Tibial artery (tissue), 4 donors: ENCODE data around the gene UCK1.
"Not testable (repeated sequence)": the region's sequence is repeated elsewhere in the genome, so short reads cannot be mapped to it uniquely, and the experiment has no call there.

Experiments used
- DNase-seq, 2 donors: peaks; one replicate each; pipeline ENCODE4 v3.0.0-alpha.2; 2019
- H3K27ac ChIP-seq, 2 donors: fragments of 200-600 bp; sonication (generic) in 1 of 2; 1 replicate in 1 of 2; 2 replicates in 1 of 2; pipeline ENCODE4 v1.5.1; 2018 to 2019; ENCODE audit warnings: mild to moderate bottlenecking in 1 of 2
- H3K27me3 ChIP-seq, 2 donors: fragments of 200-600 bp; sonication (generic) in 1 of 2; one replicate each; pipeline versions ENCODE4 v1.5.1 to v1.6.0; 2016 to 2019
- H3K36me3 ChIP-seq, 3 donors: fragments of 200-600 bp; sonication (generic) in 2 of 3; one replicate each; pipeline ENCODE4 v1.5.1; 2016 to 2019; ENCODE audit warnings: mild to moderate bottlenecking in 2 of 3
- H3K4me1 ChIP-seq, 4 donors: fragments of 200-600 bp; sonication (generic) in 2 of 4; 1 replicate in 3 of 4; 2 replicates in 1 of 4; pipeline ENCODE4 v1.5.1; 2016 to 2019
- H3K4me3 ChIP-seq, 2 donors: fragments of 200-600 bp; sonication (generic) in 1 of 2; 1 replicate in 1 of 2; 2 replicates in 1 of 2; pipeline ENCODE4 v1.5.1; 2018 to 2019; ENCODE audit warnings: mild to moderate bottlenecking in 2 of 2
- H3K9me3 ChIP-seq, 3 donors: fragments of 200-600 bp; sonication (generic) in 1 of 3; one replicate each; pipeline ENCODE4 v1.5.1; 2016 to 2019
- intact Hi-C: fragments of 100-400 bp; cut with DNase I; formaldehyde crosslinking; loops from one replicate; pipeline ENCODE4 v1.15.0; 2023; ENCODE audit warnings: low total_unique reads
- TF ChIP-seq, protein P1 (sequence below), 2 experiments: fragments of 200-600 bp in 1 of 2; fragments of 450-650 bp in 1 of 2; IDR thresholded peaks; one replicate each; pipeline ENCODE4 v1.5.1; 2017 to 2019; ENCODE audit warnings: antibody characterized with exemption in 2 of 2, mild to moderate bottlenecking in 1 of 2, moderate library complexity in 1 of 2

Gene UCK1

DNA sequence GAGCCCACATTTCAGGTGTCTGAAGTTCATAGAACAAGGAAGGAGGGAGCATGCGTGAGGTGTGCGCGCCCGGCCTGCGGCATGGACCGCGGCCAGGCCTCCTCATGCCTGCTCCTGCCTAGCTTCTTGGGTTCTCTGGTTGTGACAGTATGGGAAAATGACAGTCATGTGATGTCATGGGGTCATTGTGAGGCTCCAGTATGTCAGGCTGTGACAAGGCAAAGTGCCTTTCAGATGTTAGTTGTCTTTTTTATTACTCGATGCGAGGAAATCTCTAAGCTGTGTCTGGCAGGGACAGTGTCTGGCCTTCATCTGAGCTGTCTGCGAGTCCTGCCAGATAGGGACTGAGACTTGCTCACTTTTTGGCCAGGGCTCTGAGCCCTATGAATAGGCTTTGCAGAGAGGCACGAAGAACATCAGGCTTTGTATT is 13.3 kb downstream of the UCK1 start:
- intact Hi-C loops = no loop called here

DNA sequence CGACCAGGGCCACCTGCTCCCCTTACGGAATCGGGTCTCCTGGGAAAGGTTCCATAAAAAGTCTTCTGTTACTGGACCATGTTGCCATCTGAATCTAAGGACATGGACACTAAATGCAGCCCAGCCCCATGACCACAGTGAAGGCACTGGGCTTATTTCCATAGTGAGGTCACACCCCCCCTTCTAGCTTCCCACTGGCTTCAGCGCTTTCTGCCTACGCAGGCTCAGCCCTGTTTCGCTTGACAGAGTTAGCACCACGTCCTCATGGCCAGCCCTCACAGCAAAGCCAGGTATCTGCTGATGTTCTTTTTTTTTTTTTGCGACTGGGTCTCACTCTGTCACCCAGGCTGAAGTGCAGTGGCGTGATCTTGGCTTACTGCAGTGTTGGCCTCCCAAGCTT is 14.1 kb downstream of the UCK1 start:
- no peak overlapping the region for H3K27ac ChIP-seq
- DNase-seq = no peak
- no peaks in the 10 kb centered on the region for H3K27me3 ChIP-seq
- H3K4me3 ChIP-seq = no peak overlapping the region
- TF ChIP-seq, protein P1, sequence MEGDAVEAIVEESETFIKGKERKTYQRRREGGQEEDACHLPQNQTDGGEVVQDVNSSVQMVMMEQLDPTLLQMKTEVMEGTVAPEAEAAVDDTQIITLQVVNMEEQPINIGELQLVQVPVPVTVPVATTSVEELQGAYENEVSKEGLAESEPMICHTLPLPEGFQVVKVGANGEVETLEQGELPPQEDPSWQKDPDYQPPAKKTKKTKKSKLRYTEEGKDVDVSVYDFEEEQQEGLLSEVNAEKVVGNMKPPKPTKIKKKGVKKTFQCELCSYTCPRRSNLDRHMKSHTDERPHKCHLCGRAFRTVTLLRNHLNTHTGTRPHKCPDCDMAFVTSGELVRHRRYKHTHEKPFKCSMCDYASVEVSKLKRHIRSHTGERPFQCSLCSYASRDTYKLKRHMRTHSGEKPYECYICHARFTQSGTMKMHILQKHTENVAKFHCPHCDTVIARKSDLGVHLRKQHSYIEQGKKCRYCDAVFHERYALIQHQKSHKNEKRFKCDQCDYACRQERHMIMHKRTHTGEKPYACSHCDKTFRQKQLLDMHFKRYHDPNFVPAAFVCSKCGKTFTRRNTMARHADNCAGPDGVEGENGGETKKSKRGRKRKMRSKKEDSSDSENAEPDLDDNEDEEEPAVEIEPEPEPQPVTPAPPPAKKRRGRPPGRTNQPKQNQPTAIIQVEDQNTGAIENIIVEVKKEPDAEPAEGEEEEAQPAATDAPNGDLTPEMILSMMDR (IDR thresholded peaks at IDR 0.05) = no peak
- peaks cover 71 to 100% (median 93%) of the 10 kb centered on the region in 3 donors for H3K36me3 ChIP-seq
- no peaks in the 10 kb centered on the region for H3K9me3 ChIP-seq
- intact Hi-C loops = no loop called here
- no peaks in the 10 kb centered on the region for H3K4me1 ChIP-seq

More for the DNA sequence above, 13.3 kb downstream of the UCK1 start:
- H3K4me1 ChIP-seq = no peaks in the 10 kb centered on the region
- TF ChIP-seq, protein P1 (IDR thresholded peaks at IDR 0.05) = no peak
- H3K27me3 ChIP-seq = no peaks in the 10 kb centered on the region
- peaks cover 68 to 100% (median 91%) of the 10 kb centered on the region in 3 donors for H3K36me3 ChIP-seq
- DNase-seq = no peak
- no peak overlapping the region for H3K27ac ChIP-seq
- H3K9me3 ChIP-seq = no peaks in the 10 kb centered on the region
- H3K4me3 ChIP-seq = no peak overlapping the region

DNA sequence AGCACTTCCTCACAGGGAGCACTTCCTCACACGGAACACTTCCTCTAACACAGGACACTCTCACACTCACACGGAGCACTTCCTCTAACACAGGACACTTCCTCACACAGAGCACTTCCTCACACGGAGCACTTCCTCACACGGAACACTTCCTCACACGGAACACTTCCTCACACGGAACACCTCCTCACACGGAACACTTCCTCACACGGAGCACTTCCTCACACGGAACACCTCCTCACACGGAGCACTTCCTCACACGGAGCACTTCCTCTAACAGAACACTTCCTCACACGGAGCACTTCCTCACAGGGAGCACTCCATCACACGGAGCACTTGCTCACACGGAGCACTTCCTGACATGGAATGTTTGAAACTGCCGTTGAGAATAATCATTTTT is 15.0 kb downstream of the UCK1 start:
- TF ChIP-seq, protein P1 (IDR thresholded peaks at IDR 0.05) = no peak
- H3K36me3 ChIP-seq = peaks cover 71 to 100% (median 95%) of the 10 kb centered on the region in 3 donors

DNA sequence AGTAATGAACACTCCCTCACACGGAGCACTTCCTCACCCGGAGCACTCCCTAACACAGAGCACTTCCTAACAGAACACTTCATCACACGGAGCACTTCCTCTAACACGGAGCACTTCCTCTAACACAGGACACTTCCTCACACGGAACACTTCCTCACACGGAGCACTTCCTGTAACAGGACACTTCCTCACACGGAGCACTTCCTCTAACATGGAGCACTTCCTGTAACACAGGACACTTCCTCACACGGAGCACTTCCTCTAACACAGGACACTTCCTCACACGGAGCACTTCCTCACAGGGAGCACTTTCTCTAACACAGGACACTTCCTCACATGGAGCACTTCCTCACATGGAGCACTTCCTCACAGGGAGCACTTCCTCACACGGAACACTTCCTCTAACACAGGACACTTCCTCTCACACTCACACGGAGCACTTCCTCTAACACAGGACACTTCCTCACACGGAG is 15.5 kb downstream of the UCK1 start:
- H3K4me1 ChIP-seq, H3K4me3 ChIP-seq, H3K9me3 ChIP-seq, intact Hi-C loops, H3K27me3 ChIP-seq, DNase-seq, H3K27ac ChIP-seq: not testable (repeated sequence)
- H3K36me3 ChIP-seq = peaks cover 71 to 100% (median 95%) of the 10 kb centered on the region in 3 donors

More for the DNA sequence above, 15.0 kb downstream of the UCK1 start:
- Histone ChIP-seq H3K27ac (no peak overlapping the region), H3K4me3 (no peak overlapping the region), H3K4me1 (no peaks in the 10 kb centered on the region), H3K27me3 (no peaks in the 10 kb centered on the region), H3K9me3 (no peaks in the 10 kb centered on the region)
- intact Hi-C loops = no loop called here
- no peak for DNase-seq

DNA sequence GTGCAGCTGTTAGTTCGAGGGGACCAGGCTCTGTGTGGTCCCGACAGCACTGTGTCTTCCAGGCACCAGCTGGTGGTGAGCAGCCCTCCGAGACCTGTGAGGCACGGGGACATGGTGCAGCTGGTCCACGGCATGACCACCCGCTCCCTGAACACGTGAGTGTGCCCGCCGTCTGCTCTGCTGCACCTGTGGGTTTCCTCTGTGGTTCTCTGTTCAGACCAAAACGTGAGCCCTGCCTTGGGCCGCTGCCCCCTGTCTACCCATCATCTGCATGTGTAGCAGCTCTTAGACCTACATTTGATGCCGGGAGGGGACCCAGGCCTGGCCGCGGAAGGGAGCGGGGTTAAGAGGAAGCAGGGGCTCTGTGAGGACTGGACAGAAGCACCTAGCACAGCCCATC is 17.9 kb downstream of the UCK1 start:
- no peaks in the 10 kb centered on the region for H3K9me3 ChIP-seq
- H3K27ac ChIP-seq = no peak overlapping the region
- no peak for DNase-seq
- H3K36me3 ChIP-seq = peaks cover 58 to 98% (median 86%) of the 10 kb centered on the region in 3 donors
- intact Hi-C loops = no loop called here
- no peaks in the 10 kb centered on the region for H3K4me1 ChIP-seq
- H3K27me3 ChIP-seq = no peaks in the 10 kb centered on the region
- TF ChIP-seq, protein P1 (IDR thresholded peaks at IDR 0.05) = no peak
- H3K4me3 ChIP-seq = no peak overlapping the region

DNA sequence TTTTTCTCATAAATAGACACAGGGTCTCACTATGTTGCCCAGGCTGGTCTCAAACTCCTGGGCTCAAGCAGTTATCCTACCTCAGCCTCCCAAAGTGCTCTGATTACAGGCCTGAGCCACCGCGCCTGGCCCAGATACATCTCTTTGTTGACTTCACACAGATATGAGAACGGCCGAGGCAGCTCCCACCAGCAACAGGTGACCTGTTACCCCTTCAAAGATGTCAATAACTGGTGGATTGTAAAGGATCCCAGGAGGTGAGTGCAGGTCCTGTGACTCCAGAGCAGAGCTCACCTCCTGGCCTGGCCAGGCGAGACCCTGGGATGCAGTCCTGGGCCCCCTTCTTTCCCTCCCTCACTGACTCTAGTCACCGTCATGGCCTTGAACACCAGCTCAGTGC is 19.2 kb downstream of the UCK1 start:
- peaks cover 57 to 97% (median 84%) of the 10 kb centered on the region in 3 donors for H3K36me3 ChIP-seq
- no peak overlapping the region for H3K4me3 ChIP-seq
- H3K27me3 ChIP-seq = no peaks in the 10 kb centered on the region
- DNase-seq = no peak
- H3K9me3 ChIP-seq = no peaks in the 10 kb centered on the region
- H3K4me1 ChIP-seq = no peaks in the 10 kb centered on the region
- no peak overlapping the region for H3K27ac ChIP-seq
- intact Hi-C loops = no loop called here
- TF ChIP-seq, protein P1 (IDR thresholded peaks at IDR 0.05) = no peak
